Body of pancreas (tissue), 4 donors: Measurements from ENCODE around the gene NR1H2.

ENCODE experiments used
- CTCF ChIP-seq, 7 experiments: fragments of 450-650 bp in 4 of 7; fragments of 200-600 bp in 3 of 7; sonication (generic) in 3 of 7; IDR thresholded peaks; one replicate each; pipeline ENCODE4 v1.5.1; 2016 to 2019; ENCODE audit warnings: antibody characterized with exemption in 7 of 7
- POLR2A ChIP-seq, 3 donors: fragments of 450-650 bp; IDR thresholded peaks; one replicate each; pipeline ENCODE4 v1.6.1; 2016; ENCODE audit warnings: antibody characterized with exemption in 3 of 3, mild to moderate bottlenecking in 2 of 3

DNA sequence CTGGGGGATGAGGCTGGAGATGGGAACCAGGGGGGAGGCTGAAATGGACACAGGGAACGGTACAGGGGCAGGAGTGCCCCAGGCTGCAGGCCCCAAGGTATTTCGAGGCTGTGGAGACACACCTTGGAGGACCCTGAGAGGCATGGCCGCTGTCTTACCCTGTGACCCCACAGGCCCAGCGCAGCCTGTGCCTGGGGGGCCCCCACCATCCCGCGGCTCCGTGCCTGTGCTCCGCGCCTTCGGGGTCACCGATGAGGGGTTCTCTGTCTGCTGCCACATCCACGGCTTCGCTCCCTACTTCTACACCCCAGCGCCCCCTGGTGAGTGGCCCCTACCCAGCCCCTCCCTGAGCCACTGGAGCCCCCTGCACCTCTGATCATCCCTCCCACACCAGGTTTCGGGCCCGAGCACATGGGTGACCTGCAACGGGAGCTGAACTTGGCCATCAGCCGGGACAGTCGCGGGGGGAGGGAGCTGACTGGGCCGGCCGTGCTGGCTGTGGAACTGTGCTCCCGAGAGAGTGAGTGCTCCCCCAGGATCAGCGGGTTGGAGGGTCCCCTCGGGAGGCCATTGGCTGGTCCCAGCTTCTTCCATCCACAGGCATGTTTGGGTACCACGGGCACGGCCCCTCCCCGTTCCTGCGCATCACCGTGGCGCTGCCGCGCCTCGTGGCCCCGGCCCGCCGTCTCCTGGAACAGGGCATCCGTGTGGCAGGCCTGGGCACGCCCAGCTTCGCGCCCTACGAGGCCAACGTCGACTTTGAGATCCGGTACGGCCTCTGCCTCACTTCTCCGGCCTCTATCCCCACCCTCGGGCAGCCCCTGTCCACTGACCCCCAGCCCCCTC is 25.6 kb downstream of the NR1H2 start:
- TF ChIP-seq POLR2A (IDR thresholded peaks at IDR 0.05) (no peak), CTCF (IDR thresholded peaks at IDR 0.05) (no peak)
